GM19240 (cell line): ENCODE results near the gene TRIP13.
"Not testable (repeated sequence)": the region's sequence is repeated elsewhere in the genome, so short reads cannot be mapped to it uniquely, and the experiment has no call there.

ENCODE experiments used
- DNase-seq: peaks from one replicate; pipeline ENCODE4 v3.0.0; 2011; ENCODE audit warnings: low spot score; ENCODE audit not compliant: insufficient read length

Gene TRIP13

GRCh38 chr5:918717-919116 lies 26.0 kb downstream of the TRIP13 start:
- DNase-seq: not testable (repeated sequence)

- DNase-seq: no peak
Observed at GRCh38 chr5:919356-920000, 26.8 kb downstream of the TRIP13 start.

- DNase-seq: no peak
Observed at GRCh38 chr5:920321-920720, 27.6 kb downstream of the TRIP13 start.

- DNase-seq: no peak
Observed at GRCh38 chr5:921456-922435, 29.1 kb downstream of the TRIP13 start.

- DNase-seq: no peak
Observed at GRCh38 chr5:922436-923280, 30.0 kb downstream of the TRIP13 start.

- peak; percentile 83 for DNase-seq
Observed at GRCh38 chr5:923281-923873, 30.7 kb downstream of the TRIP13 start.

GRCh38 chr5:926417-927171 lies 33.9 kb downstream of the TRIP13 start:
- DNase-seq: no peak

- DNase-seq: no peak
Observed at GRCh38 chr5:927172-928015, 34.7 kb downstream of the TRIP13 start.

GRCh38 chr5:929182-929581 lies 36.5 kb downstream of the TRIP13 start:
- DNase-seq: not testable (repeated sequence)

GRCh38 chr5:929596-929995 lies 36.9 kb downstream of the TRIP13 start:
- no peak for DNase-seq

GRCh38 chr5:930866-931265 lies 38.2 kb downstream of the TRIP13 start:
- no peak for DNase-seq

- DNase-seq: no peak
Observed at GRCh38 chr5:931570-932145, 39.0 kb downstream of the TRIP13 start.

- no peak for DNase-seq
Observed at GRCh38 chr5:932151-932627, 39.5 kb downstream of the TRIP13 start.

- DNase-seq: no peak
Observed at GRCh38 chr5:932628-933250, 40.1 kb downstream of the TRIP13 start.

GRCh38 chr5:933251-933861 lies 40.7 kb downstream of the TRIP13 start:
- DNase-seq: no peak

- not testable (repeated sequence) for DNase-seq
Observed at GRCh38 chr5:933951-934350, 41.3 kb downstream of the TRIP13 start.

- not testable (repeated sequence) for DNase-seq
Observed at GRCh38 chr5:934381-934967, 41.8 kb downstream of the TRIP13 start.
